Transverse colon (tissue), 3 donors: ENCODE data around the gene BSND.

Experiments
- CTCF ChIP-seq, 5 experiments: fragments of 200-600 bp in 3 of 5; fragments of 450-650 bp in 2 of 5; sonication (generic) in 3 of 5; IDR thresholded peaks; 1 replicate in 2 of 5; 2 replicates in 3 of 5; pipeline ENCODE4 v1.5.1; 2016 to 2017; ENCODE audit warnings: antibody characterized with exemption in 5 of 5, inconsistent platforms in 3 of 5, mild to moderate bottlenecking in 2 of 5, moderate library complexity in 1 of 5
- POLR2A ChIP-seq: fragments of 450-650 bp; IDR thresholded peaks from one replicate; pipeline ENCODE4 v1.6.1; 2016; ENCODE audit warnings: antibody characterized with exemption, mild to moderate bottlenecking, moderate library complexity

- TF ChIP-seq POLR2A = no peak
- no peak for TF ChIP-seq CTCF (IDR thresholded peaks at IDR 0.05)
Observed at GRCh38 chr1:54970901-54971300, 27.8 kb upstream of the BSND start.
